COLO668 (cell line): ENCODE results near the gene LRRN2.
A peak's percentile ranks its signal among the peaks of the same experiment; 100 is the strongest.
"Not testable (repeated sequence)": the region's sequence is repeated elsewhere in the genome, so short reads cannot be mapped to it uniquely, and the experiment has no call there.

Experiments used
- DNase-seq: peaks from one replicate; lab custom pipeline; 2025; ENCODE audit not compliant: unreplicated experiment; lab: John Stamatoyannopoulos, UW

Gene LRRN2

GRCh38 chr1:204692841-204693356 is 7.4 kb upstream of the LRRN2 start:
- DNase-seq = no peak

- no peak for DNase-seq
Measured at GRCh38 chr1:204692325-204692840, 6.8 kb upstream of the LRRN2 start.

GRCh38 chr1:204691328-204691730 is 5.8 kb upstream of the LRRN2 start:
- DNase-seq = not testable (repeated sequence)

DNA sequence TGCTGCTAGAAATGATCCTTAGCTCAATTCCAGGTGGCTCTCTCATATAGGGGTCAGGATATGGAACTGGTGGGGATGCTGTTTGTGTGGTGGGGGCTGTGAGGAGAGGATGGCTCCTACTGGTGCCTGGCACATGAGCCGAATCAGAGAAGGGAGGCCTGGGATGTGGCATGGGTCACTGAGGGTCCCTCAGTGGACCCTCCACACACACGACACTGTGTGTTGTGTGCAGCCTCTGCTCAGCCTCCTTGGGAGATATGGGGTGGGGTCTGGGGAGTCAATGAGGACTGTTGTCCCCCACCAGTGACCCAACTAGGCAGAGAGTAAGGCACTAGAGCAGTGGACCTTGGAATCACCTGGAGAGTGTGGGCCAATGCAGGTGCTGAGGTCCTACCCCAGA is 3.2 kb upstream of the LRRN2 start:
- DNase-seq = no peak

GRCh38 chr1:204688007-204688406 is 2.5 kb upstream of the LRRN2 start:
- DNase-seq = no peak

DNA sequence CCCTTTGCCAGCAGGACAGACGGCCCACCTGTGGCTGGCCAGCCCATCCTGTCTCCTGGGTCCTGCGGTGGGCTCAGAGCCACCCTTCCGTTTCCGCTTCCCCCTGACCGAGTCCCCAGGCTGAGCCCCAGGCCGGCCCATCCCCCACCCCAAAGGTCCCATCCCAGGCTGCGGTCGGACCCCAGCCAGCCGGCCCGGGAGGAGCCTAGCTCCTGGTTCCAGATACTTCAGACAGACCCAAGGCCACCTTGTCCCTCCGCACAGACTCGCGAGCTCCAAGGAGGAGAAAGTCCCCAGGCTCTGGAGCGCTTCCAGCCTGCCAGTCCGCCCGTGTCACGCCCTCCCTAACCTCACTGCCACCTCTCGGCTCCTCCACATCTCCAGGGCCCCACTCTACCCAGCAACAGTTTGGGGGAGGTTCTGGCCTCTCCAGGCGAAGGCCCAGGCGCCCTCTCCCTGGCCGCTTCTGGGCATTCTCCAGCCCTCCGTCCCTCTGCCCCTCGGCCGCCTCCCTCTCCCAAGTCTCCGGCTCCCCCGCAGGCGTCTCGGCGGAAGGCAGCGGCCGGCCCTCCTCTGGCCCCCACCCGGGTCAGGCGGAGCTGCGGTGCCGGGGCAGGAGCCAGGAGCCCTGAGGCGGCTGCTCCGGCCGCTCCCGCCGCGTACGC is 835 bp downstream of the LRRN2 start:
- peak; percentile 72 for DNase-seq

DNA sequence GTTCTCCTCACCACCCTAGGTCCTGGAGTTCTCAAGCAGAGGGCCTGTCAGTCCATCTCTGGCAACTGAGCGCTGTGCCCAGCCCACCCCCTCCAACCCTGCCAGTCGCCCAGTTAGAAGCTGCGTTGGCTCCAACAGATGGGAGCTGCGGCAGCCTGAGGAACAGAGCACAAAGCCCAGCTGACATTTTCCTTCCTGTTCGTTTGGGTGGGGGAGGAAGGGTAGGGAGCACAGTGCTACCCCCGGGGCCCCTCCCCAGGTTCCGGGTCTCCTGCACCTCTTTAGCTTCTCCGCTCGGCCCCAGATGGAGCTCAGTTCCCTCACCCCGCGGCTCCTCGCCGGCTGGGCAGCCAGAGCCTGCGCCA is 1.4 kb downstream of the LRRN2 start:
- no peak for DNase-seq

DNA sequence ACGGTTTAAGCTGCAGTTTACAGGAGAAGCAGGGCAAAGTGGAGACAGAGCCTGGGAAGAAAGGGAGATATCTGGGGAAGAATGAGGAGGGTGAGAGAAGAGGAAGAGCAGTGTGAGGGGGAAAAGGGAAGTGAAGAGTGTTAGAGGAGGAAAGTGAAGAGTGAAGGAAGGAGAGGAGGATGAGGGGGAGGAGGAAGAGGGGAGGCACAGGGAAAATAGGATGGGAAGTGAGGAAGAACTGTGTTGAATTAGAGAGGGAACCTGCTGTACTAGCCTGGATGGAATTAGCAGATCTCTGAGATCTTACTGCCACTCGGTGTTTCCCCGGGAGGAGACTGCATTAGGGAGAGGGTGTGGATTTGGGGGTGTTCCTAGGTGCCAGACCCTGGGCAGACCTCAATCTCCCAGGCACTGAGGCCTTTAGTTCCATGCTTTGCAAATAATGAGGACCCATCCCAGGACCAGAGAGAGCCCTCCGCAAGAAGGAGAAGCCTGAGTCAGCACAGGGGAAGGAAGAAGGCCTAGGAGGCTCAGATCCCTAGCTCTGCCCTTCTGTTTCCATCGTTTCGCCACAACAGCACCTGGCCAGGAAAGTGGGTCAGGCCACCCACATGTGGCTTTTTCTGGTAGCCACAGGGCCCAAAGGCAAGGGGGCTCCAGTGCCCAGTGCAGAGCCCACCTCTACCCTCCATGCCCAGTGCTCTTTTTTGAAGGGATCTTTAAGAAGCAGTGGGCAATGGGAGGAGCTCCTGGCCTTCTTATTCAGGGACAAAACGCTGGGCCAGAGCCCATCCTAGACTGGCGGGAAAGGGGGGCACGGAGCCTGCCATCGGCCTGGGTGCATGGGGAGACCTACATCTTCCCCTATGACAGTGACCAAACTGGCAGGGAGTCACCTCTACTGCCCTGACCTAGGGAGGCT is 2.0 kb downstream of the LRRN2 start:
- DNase-seq = no peak

GRCh38 chr1:204680461-204680860 is 5.1 kb downstream of the LRRN2 start:
- DNase-seq = no peak

- no peak for DNase-seq
Measured at GRCh38 chr1:204680051-204680450, 5.5 kb downstream of the LRRN2 start.

DNA sequence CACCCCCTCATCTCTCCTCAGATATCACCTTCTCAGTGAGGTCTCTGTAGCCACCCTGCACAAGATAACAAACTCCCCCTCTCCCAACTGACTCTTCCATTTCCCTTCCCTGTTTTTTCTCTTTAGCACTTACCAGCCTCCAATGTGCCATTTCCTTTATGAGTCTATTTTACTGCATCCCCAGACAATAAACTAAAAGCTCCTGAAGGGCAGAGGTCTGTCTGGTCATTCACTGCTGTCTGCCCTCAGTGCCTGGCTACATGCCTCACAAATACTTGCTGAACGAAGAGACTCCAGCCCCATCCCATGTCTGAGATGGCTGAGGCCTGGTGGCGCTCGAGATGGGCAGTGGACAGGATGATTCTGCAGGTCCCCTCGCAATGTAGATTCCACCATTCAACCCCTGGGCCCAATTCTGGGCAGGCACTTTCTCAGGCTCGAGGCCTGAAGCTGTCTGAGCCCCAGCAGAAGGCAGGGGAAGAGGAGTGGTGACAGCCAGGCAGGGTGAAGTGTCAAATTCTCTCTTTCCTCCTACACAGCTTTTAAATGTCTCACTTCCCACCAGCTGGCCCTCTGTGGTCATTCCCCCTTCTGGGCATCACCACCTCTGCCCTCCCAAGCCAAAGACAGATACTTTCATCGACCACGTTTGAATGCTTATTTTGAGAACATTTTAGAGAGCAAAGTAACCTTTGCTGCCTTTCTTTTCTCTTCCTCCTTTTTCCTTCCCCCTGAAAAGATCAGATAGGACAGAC is 6.6 kb downstream of the LRRN2 start:
- DNase-seq = no peak

DNA sequence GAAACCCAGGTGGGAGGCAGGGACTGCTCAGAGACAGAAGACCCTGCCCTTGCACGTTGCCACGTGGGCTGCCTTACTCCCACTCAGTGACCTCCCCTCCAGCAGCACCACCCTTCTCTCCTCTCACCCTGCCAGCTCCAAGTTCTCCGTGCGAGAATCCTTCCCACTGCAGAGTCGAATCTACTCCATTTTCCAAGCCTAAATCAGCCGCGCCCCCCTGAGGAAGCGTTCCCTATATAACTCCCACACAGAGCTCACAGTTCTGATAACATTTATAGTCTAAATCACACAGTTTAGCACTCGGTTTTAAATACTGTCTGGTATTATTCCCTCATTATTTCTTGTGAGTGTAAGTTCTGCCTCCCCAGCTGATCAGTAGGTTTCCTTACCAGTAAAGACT is 7.7 kb downstream of the LRRN2 start:
- no peak for DNase-seq

DNA sequence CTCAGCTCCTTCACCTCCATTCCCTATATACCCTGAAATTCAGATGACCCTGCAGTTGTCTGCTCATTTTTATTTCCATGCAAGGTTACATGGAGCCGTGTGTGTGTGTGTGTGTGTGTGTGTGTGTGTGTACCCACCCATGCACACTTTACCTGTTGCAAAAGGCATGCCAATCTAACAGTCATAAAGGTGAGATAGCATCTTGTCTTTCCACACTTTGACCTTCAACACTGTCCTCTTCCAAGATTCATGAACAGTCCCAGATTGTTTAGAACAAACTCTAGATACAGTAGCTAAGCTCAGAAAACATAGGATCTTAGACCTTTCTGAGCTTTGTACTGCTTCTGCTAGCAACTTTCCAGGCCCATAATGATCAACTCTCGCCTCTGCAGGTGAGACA is 9.5 kb downstream of the LRRN2 start:
- DNase-seq = no peak

GRCh38 chr1:204673909-204674649 is 11.5 kb downstream of the LRRN2 start:
- peak; percentile 82 for DNase-seq

- no peak for DNase-seq
Measured at GRCh38 chr1:204673209-204673608, 12.3 kb downstream of the LRRN2 start.

GRCh38 chr1:204672482-204673121 is 12.9 kb downstream of the LRRN2 start:
- no peak for DNase-seq

- DNase-seq = no peak
Measured at GRCh38 chr1:204672069-204672468, 13.5 kb downstream of the LRRN2 start.

GRCh38 chr1:204670152-204670927 is 15.2 kb downstream of the LRRN2 start:
- no peak for DNase-seq

DNA sequence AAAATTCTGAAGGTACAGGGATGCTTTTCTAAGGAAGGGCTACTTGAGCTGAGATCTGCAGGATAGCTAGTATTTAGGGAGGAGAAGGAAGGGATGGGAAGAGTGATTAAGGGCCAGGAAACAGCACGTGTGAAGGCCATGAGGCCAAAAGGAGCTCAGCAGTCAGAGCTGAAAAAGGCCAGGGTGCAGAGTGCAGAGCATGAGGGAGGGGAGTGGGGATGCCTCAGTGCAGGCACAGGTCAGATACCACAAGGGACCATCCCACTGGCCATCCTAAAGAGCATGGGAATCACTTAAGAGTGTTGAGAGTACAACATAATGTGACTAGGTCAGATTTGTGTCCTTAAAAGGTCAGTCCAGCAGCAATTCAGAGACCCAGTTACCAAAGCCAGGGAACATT is 16.0 kb downstream of the LRRN2 start:
- DNase-seq = no peak

DNA sequence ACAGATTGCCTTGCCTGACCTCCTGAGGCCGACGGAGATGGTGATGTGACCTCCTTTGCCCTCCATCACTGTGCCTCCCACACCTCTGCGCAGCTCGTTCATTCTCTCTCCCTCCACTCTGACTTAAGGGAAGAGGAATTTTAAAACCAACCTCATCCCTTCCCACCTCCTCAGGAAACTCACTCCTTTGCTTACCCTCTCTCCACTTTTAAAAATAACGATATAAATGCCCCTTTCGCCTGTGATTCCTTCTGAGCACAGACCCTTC is 21.2 kb downstream of the LRRN2 start:
- no peak for DNase-seq
